KBM-7 (cell line): ENCODE measurements around the gene CDHR2.
"Not testable (repeated sequence)": the region's sequence is repeated elsewhere in the genome, so short reads cannot be mapped to it uniquely, and the experiment has no call there.

Experiments
- DNase-seq: peaks from one replicate; pipeline ENCODE4 v3.0.0-alpha.2; 2015
- in situ Hi-C: fragments of 300-500 bp; cut with MboI; formaldehyde crosslinking; loops from 2 replicates; pipeline ENCODE4 v1.14.3; 2020; ENCODE audit warnings: low sequenced_read_pairs, low pct_unique_long_range_greater_than_20kb, mixed read lengths

The CDHR2 gene

GRCh38 chr5:176590035-176590717 is 41.0 kb downstream of the CDHR2 start:
- DNase-seq: no peak
- in situ Hi-C loops: no loop called here

GRCh38 chr5:176591667-176592066 is 42.5 kb downstream of the CDHR2 start:
- DNase-seq, in situ Hi-C loops: not testable (repeated sequence)

GRCh38 chr5:176592573-176592972 is 43.4 kb downstream of the CDHR2 start:
- DNase-seq: no peak
- in situ Hi-C loops: no loop called here

GRCh38 chr5:176593273-176593869 is 44.2 kb downstream of the CDHR2 start:
- in situ Hi-C loops: no loop called here
- DNase-seq: no peak

GRCh38 chr5:176594554-176594953 is 45.4 kb downstream of the CDHR2 start:
- no peak for DNase-seq
- in situ Hi-C loops: no loop called here

GRCh38 chr5:176595386-176595943 is 46.3 kb downstream of the CDHR2 start:
- no peak for DNase-seq
- in situ Hi-C loops: no loop called here

- in situ Hi-C loops: no loop called here
- DNase-seq: no peak
Observed at GRCh38 chr5:176596069-176596644, 47.0 kb downstream of the CDHR2 start.

- peak; percentile 34 for DNase-seq
Observed at GRCh38 chr5:176596689-176597416, 47.7 kb downstream of the CDHR2 start.

GRCh38 chr5:176597417-176598389 is 48.6 kb downstream of the CDHR2 start:
- in situ Hi-C loops: no loop called here
- no peak for DNase-seq

More at GRCh38 chr5:176596689-176597416, 47.7 kb downstream of the CDHR2 start:
- in situ Hi-C loops: no loop called here

GRCh38 chr5:176599749-176600430 is 50.7 kb downstream of the CDHR2 start:
- DNase-seq, in situ Hi-C loops: not testable (repeated sequence)

- no peak for DNase-seq
- in situ Hi-C loops: no loop called here
Observed at GRCh38 chr5:176601901-176602482, 52.9 kb downstream of the CDHR2 start.

GRCh38 chr5:176603091-176603490 is 53.9 kb downstream of the CDHR2 start:
- in situ Hi-C loops: no loop called here
- no peak for DNase-seq

GRCh38 chr5:176606032-176606431 is 56.9 kb downstream of the CDHR2 start:
- no peak for DNase-seq
- in situ Hi-C loops: no loop called here

GRCh38 chr5:176606875-176607274 is 57.7 kb downstream of the CDHR2 start:
- in situ Hi-C loops: no loop called here
- DNase-seq: no peak

GRCh38 chr5:176608142-176608705 is 59.1 kb downstream of the CDHR2 start:
- no peak for DNase-seq
- in situ Hi-C loops: no loop called here

GRCh38 chr5:176608937-176609723 is 60.0 kb downstream of the CDHR2 start:
- peak; percentile 24 for DNase-seq
- in situ Hi-C loops: no loop called here
